OCI-LY1 (cell line): Measurements from ENCODE around the gene GPR183.
A peak's percentile ranks its signal among the peaks of the same experiment; 100 is the strongest.

Experiments used
- H2AFZ ChIP-seq: fragments of 200-600 bp; sonication (generic), shearing (Covaris generic); 2 replicates; pipeline ENCODE4 v1.6.0; 2014; ENCODE audit warnings: antibody characterized with exemption, mild to moderate bottlenecking, low read length
- H3F3A ChIP-seq: fragments of 200-600 bp; sonication (generic), shearing (Covaris generic); 2 replicates; pipeline ENCODE4 v1.6.0; 2014; ENCODE audit warnings: mild to moderate bottlenecking, antibody characterized with exemption, low read length, moderate library complexity; ENCODE audit not compliant: insufficient read depth
- H3K27ac ChIP-seq: fragments of 200-600 bp; sonication (generic); 2 replicates; pipeline ENCODE4 v1.5.1; 2014; ENCODE audit warnings: low read length, mixed run types, mild to moderate bottlenecking, low read depth; ENCODE audit not compliant: poor library complexity, severe bottlenecking
- H3K27me3 ChIP-seq: fragments of 200-600 bp; sonication (generic); 2 replicates; pipeline ENCODE4 v1.6.0; 2014; ENCODE audit warnings: antibody characterized with exemption, mild to moderate bottlenecking, low read length, moderate library complexity; ENCODE audit not compliant: insufficient read depth
- H3K36me3 ChIP-seq: fragments of 200-600 bp; sonication (generic); 2 replicates; pipeline ENCODE4 v1.6.1; 2014; ENCODE audit warnings: mild to moderate bottlenecking, antibody characterized with exemption, low read length, moderate library complexity, mixed read lengths; ENCODE audit not compliant: insufficient read depth
- H3K4me1 ChIP-seq: fragments of 200-600 bp; sonication (generic); 2 replicates; pipeline ENCODE4 v1.5.1; 2014; ENCODE audit warnings: mild to moderate bottlenecking, low read length, moderate library complexity; ENCODE audit not compliant: insufficient read depth, severe bottlenecking
- H3K4me2 ChIP-seq: fragments of 200-600 bp; sonication (generic), shearing (Covaris generic); 2 replicates; pipeline ENCODE4 v1.6.1; 2014; ENCODE audit warnings: low read length
- H3K4me3 ChIP-seq: fragments of 200-600 bp; sonication (generic); 2 replicates; pipeline ENCODE4 v1.5.1; 2014; ENCODE audit warnings: low read length, low read depth, mild to moderate bottlenecking, mixed read lengths; ENCODE audit not compliant: poor library complexity, severe bottlenecking
- H3K79me2 ChIP-seq: fragments of 200-600 bp; shearing (Covaris generic); 2 replicates; pipeline ENCODE4 v1.6.1; 2016; ENCODE audit warnings: mixed run types, low read length, mixed read lengths; ENCODE audit not compliant: insufficient read depth
- H3K9ac ChIP-seq: fragments of 200-600 bp; sonication (generic), shearing (Covaris generic); 2 replicates; pipeline ENCODE4 v1.6.1; 2014; ENCODE audit warnings: mild to moderate bottlenecking, low read length, mixed read lengths
- H3K9me2 ChIP-seq: fragments of 200-600 bp; sonication (generic), shearing (Covaris generic); 2 replicates; pipeline ENCODE4 v1.6.1; 2014; ENCODE audit warnings: low read depth, mild to moderate bottlenecking, low read length, mixed read lengths
- H3K9me3 ChIP-seq: fragments of 200-600 bp; shearing (Covaris generic); 2 replicates; pipeline ENCODE4 v1.6.1; 2014; ENCODE audit warnings: low read length, mixed read lengths
- H4K20me1 ChIP-seq: fragments of 200-600 bp; sonication (generic), shearing (Covaris generic); 2 replicates; pipeline ENCODE4 v1.6.0; 2016; ENCODE audit warnings: mild to moderate bottlenecking, low read length; ENCODE audit not compliant: insufficient read depth
- CTCF ChIP-seq: fragments of 200-600 bp; sonication (generic), shearing (Covaris generic); IDR thresholded peaks from 2 replicates; pipeline ENCODE4 v1.5.1; 2017; ENCODE audit warnings: mild to moderate bottlenecking, antibody characterized with exemption, low read length, moderate library complexity, mixed read lengths
- EZH2 ChIP-seq: fragments of 200-600 bp; sonication (generic), shearing (Covaris generic); IDR thresholded peaks from 2 replicates; pipeline ENCODE4 v1.8.0; 2017; ENCODE audit warnings: borderline replicate concordance, mixed run types, mild to moderate bottlenecking, antibody characterized with exemption, low read length, moderate library complexity, mixed read lengths

Gene GPR183

GRCh38 chr13:99256709-99257108 is 50.5 kb downstream of the GPR183 start:
- Histone ChIP-seq H3K27me3 (no peaks in the 10 kb centered on the region), H3K4me2 (peak overlapping the region; percentile 89), H3K79me2 (peaks cover 25% of the 10 kb centered on the region), H4K20me1 (no peaks in the 10 kb centered on the region), H3K9me3 (no peaks in the 10 kb centered on the region), H3K27ac (peak overlapping the region; percentile 93), H3F3A (no peaks in the 10 kb centered on the region), H3K9ac (peak overlapping the region; percentile 77), H3K4me3 (peak overlapping the region; percentile 67), H3K4me1 (peaks cover 62% of the 10 kb centered on the region), H3K36me3 (peaks cover 36% of the 10 kb centered on the region), H3K9me2 (no peaks in the 10 kb centered on the region), H2AFZ (no peak overlapping the region)
- TF ChIP-seq CTCF, result no peak
- no peak for TF ChIP-seq EZH2

- Histone ChIP-seq H3F3A (no peaks in the 10 kb centered on the region), H3K36me3 (peaks cover 36% of the 10 kb centered on the region), H4K20me1 (no peaks in the 10 kb centered on the region), H3K4me2 (peak overlapping the region; percentile 89), H2AFZ (no peak overlapping the region), H3K4me1 (peaks cover 58% of the 10 kb centered on the region), H3K27ac (peak overlapping the region; percentile 93), H3K9ac (peak overlapping the region; percentile 77), H3K79me2 (peaks cover 25% of the 10 kb centered on the region), H3K4me3 (peak overlapping the region; percentile 67), H3K27me3 (no peaks in the 10 kb centered on the region), H3K9me3 (no peaks in the 10 kb centered on the region), H3K9me2 (no peaks in the 10 kb centered on the region)
- TF ChIP-seq CTCF (no peak), EZH2 (no peak)
These were observed 50.9 kb downstream of the GPR183 start for GRCh38 chr13:99256283-99256682.

GRCh38 chr13:99255271-99255670 is 51.9 kb downstream of the GPR183 start:
- Histone ChIP-seq H3F3A (no peaks in the 10 kb centered on the region), H3K4me2 (peak overlapping the region; percentile 89; the same call in 1 of the 2 replicates), H3K27ac (no peak overlapping the region), H3K79me2 (peaks cover 25% of the 10 kb centered on the region), H3K9me2 (no peaks in the 10 kb centered on the region), H3K36me3 (peaks cover 36% of the 10 kb centered on the region), H3K27me3 (no peaks in the 10 kb centered on the region), H3K9ac (no peak overlapping the region), H3K4me3 (no peak overlapping the region), H2AFZ (no peak overlapping the region), H3K9me3 (no peaks in the 10 kb centered on the region), H4K20me1 (no peaks in the 10 kb centered on the region), H3K4me1 (peaks cover 47% of the 10 kb centered on the region)
- TF ChIP-seq EZH2, result no peak
- TF ChIP-seq CTCF, result no peak
